Thyroid gland (tissue), 4 donors: ENCODE measurements around the gene ODAD4. TPM values are rescaled to one million over a fixed set of nuclear protein-coding genes. Genes with fewer than 3 reads are reported as not detected.

Experiments used
- DNase-seq, 2 donors: peaks; one replicate each; pipeline ENCODE4 v3.0.0-alpha.2; 2019
- H3K27ac ChIP-seq, 3 donors: fragments of 200-600 bp; sonication (generic); 1 replicate in 2 of 3; 2 replicates in 1 of 3; pipeline ENCODE4 v1.5.1; 2016 to 2019; ENCODE audit warnings: mild to moderate bottlenecking in 1 of 3, moderate library complexity in 1 of 3
- H3K27me3 ChIP-seq: fragments of 200-600 bp; sonication (generic); one replicate; pipeline ENCODE4 v1.5.1; 2019
- H3K36me3 ChIP-seq, 2 donors: fragments of 200-600 bp; sonication (generic); one replicate each; pipeline ENCODE4 v1.5.1; 2016 to 2019
- H3K4me1 ChIP-seq, 2 donors: fragments of 200-600 bp; sonication (generic); one replicate each; pipeline ENCODE4 v1.5.1; 2017 to 2019
- H3K4me3 ChIP-seq, 3 donors: fragments of 200-600 bp; sonication (generic); replicated peaks in 1 of 3; 1 replicate in 2 of 3; 2 replicates in 1 of 3; pipeline ENCODE4 v1.5.1; 2016; ENCODE audit warnings: mild to moderate bottlenecking in 1 of 3
- H3K9me3 ChIP-seq: fragments of 200-600 bp; sonication (generic); one replicate; pipeline ENCODE4 v1.5.1; 2017
- CTCF ChIP-seq, 6 experiments: fragments of 200-600 bp in 3 of 6; fragments of 450-650 bp in 3 of 6; sonication (generic) in 3 of 6; IDR thresholded peaks; one replicate each; pipeline ENCODE4 v1.5.1; 2016 to 2019; ENCODE audit warnings: antibody characterized with exemption in 6 of 6, mild to moderate bottlenecking in 2 of 6, inconsistent platforms in 1 of 6, moderate library complexity in 1 of 6
- POLR2A ChIP-seq, 2 donors: fragments of 450-650 bp; IDR thresholded peaks; one replicate each; pipeline ENCODE4 v1.6.1; 2017; ENCODE audit warnings: antibody characterized with exemption in 2 of 2, mild to moderate bottlenecking in 2 of 2, moderate library complexity in 1 of 2
- WGBS, 2 donors: methylation state at CpG; one replicate each; pipeline ENCODE4 v1.1.5; 2017; 5-methylcytosine and 5-hydroxymethylcytosine counted together
- intact Hi-C: fragments of 100-400 bp; cut with DNase I; formaldehyde crosslinking; loops from one replicate; pipeline ENCODE4 v1.15.1; 2023
- total RNA-seq, 4 donors: library from RNA; depleted of rRNA; stranded (reverse); fragments of >200 nt; gene quantifications; one replicate each; pipeline ENCODE4 v1.2.3, GENCODE V29; 2016

The ODAD4 gene
- total RNA-seq, 4 donors from 2014 or later: 3.0 to 8.2 (median 3.8) TPM

GRCh38 chr17:41910701-41911391 lies 19.6 kb upstream of the ODAD4 start:
- Histone ChIP-seq H3K27ac (no peak overlapping the region), H3K9me3 (no peaks in the 10 kb centered on the region), H3K4me1 (peaks cover 0 to 23% of the 10 kb centered on the region in 2 donors), H3K36me3 (peaks cover 48 to 56% of the 10 kb centered on the region in 2 donors), H3K4me3 (no peak overlapping the region), H3K27me3 (no peaks in the 10 kb centered on the region)
- 90 to 94% methylated on average over 13 of the region's 13 CpGs for WGBS, 2 donors
- TF ChIP-seq POLR2A (IDR thresholded peaks at IDR 0.05) (no peak), CTCF (IDR thresholded peaks at IDR 0.05) (no peak)
- intact Hi-C loops: no loop called here
- DNase-seq: no peak

- Histone ChIP-seq H3K4me1 (peaks cover 9 to 21% of the 10 kb centered on the region in 2 donors), H3K4me3 (no peak overlapping the region), H3K27me3 (no peaks in the 10 kb centered on the region), H3K27ac (no peak overlapping the region), H3K36me3 (peaks cover 41 to 48% of the 10 kb centered on the region in 2 donors), H3K9me3 (no peaks in the 10 kb centered on the region)
- no peak for TF ChIP-seq CTCF (IDR thresholded peaks at IDR 0.05)
- TF ChIP-seq POLR2A (IDR thresholded peaks at IDR 0.05): no peak
- intact Hi-C loops: no loop called here
- 62 to 71% methylated on average over 1 of the region's 1 CpG for WGBS, 2 donors
- no peak for DNase-seq
Observed at GRCh38 chr17:41912925-41913324, 17.5 kb upstream of the ODAD4 start.

GRCh38 chr17:41913798-41914197 lies 16.6 kb upstream of the ODAD4 start:
- no peak overlapping the region for H3K27ac ChIP-seq
- WGBS, 2 donors: 84 to 93% methylated on average over 4 of the region's 4 CpGs
- intact Hi-C loops: no loop called here
- H3K27me3 ChIP-seq: no peaks in the 10 kb centered on the region
- H3K4me1 ChIP-seq: peaks cover 11 to 23% of the 10 kb centered on the region in 2 donors
- no peak for DNase-seq
- TF ChIP-seq POLR2A (IDR thresholded peaks at IDR 0.05) (no peak), CTCF (IDR thresholded peaks at IDR 0.05) (no peak)
- no peaks in the 10 kb centered on the region for H3K9me3 ChIP-seq
- peaks cover 32 to 43% of the 10 kb centered on the region in 2 donors for H3K36me3 ChIP-seq
- no peak overlapping the region for H3K4me3 ChIP-seq

- peaks cover 12 to 23% of the 10 kb centered on the region in 2 donors for H3K4me1 ChIP-seq
- no peaks in the 10 kb centered on the region for H3K27me3 ChIP-seq
- no peaks in the 10 kb centered on the region for H3K9me3 ChIP-seq
- no peak overlapping the region for H3K27ac ChIP-seq
- WGBS, 2 donors: 56 to 67% methylated on average over 6 of the region's 6 CpGs
- TF ChIP-seq CTCF (IDR thresholded peaks at IDR 0.05) (no peak), POLR2A (IDR thresholded peaks at IDR 0.05) (no peak)
- H3K4me3 ChIP-seq: no peak overlapping the region
- DNase-seq: no peak
- H3K36me3 ChIP-seq: peaks cover 27 to 38% of the 10 kb centered on the region in 2 donors
- intact Hi-C loops: no loop called here
Observed at GRCh38 chr17:41914358-41914766, 16.1 kb upstream of the ODAD4 start.

- Histone ChIP-seq H3K4me3 (no peak overlapping the region), H3K4me1 (peaks cover 18 to 30% of the 10 kb centered on the region in 2 donors), H3K27ac (no peak overlapping the region), H3K27me3 (no peaks in the 10 kb centered on the region), H3K9me3 (no peaks in the 10 kb centered on the region), H3K36me3 (peaks cover 21 to 31% of the 10 kb centered on the region in 2 donors)
- intact Hi-C loops: no loop called here
- 76 to 83% methylated on average over 5 of the region's 5 CpGs for WGBS, 2 donors
- no peak for DNase-seq
- TF ChIP-seq POLR2A (IDR thresholded peaks at IDR 0.05) (no peak), CTCF (IDR thresholded peaks at IDR 0.05) (no peak)
Observed at GRCh38 chr17:41915020-41915419, 15.4 kb upstream of the ODAD4 start.
